PC-3 (cell line): Measurements from ENCODE around the gene DAAM1. TPM values are rescaled to one million over a fixed set of nuclear protein-coding genes. Genes with fewer than 3 reads are reported as not detected.

Experiments
- ATAC-seq: fragments of 200-7000 bp; cut with Tn5 transposase; 2 replicates; pipeline ENCODE4 v1.9.1; 2020; ENCODE audit warnings: mild to moderate bottlenecking, moderate library complexity
- BruUV-seq: library from RNA; stranded (reverse); fragments of 400-500 nt; replicated peaks from 2 replicates; lab custom pipeline; 2021; lab: Mats Ljungman, UMichigan
- CTCF ChIA-PET: fragments of 300-600 bp; sonication (Branson Sonifier 250); formaldehyde crosslinking; loops from one replicate; lab custom pipeline; 2022; ENCODE audit warnings: antibody characterized with exemption; lab: Charles Lee
- POLR2A ChIA-PET: fragments of 300-600 bp; sonication (Branson Sonifier 250); formaldehyde crosslinking; loops from one replicate; lab custom pipeline; 2022; ENCODE audit warnings: antibody characterized with exemption; ENCODE audit not compliant: unreplicated experiment; lab: Charles Lee
- DNase-seq: peaks from one replicate; pipeline ENCODE4 v3.0.0-alpha.2; 2015
- H2AFZ ChIP-seq: fragments of 300-600 bp; sonication (generic); 2 replicates; pipeline ENCODE4 v1.6.0; 2016; ENCODE audit warnings: antibody characterized with exemption, low read length
- H3F3A ChIP-seq: fragments of 300-600 bp; sonication (generic); one replicate; pipeline ENCODE4 v1.6.0; 2017; ENCODE audit warnings: antibody characterized with exemption, low read length, control low read depth, mild to moderate bottlenecking; ENCODE audit not compliant: unreplicated experiment
- H3K27ac ChIP-seq: fragments of 300-600 bp; sonication (generic); 2 replicates; pipeline ENCODE4 v1.5.1; 2016; ENCODE audit warnings: mild to moderate bottlenecking, low read length
- H3K27me3 ChIP-seq: fragments of 300-600 bp; sonication (generic); 2 replicates; pipeline ENCODE4 v1.6.1; 2016; ENCODE audit warnings: low read length, mixed read lengths
- H3K36me3 ChIP-seq: fragments of 300-600 bp; sonication (generic); 2 replicates; pipeline ENCODE4 v1.6.1; 2016; ENCODE audit warnings: low read depth, mixed run types, low read length, mixed read lengths
- H3K4me1 ChIP-seq: fragments of 300-600 bp; sonication (generic); 2 replicates; pipeline ENCODE4 v1.5.1; 2016; ENCODE audit warnings: low read length; ENCODE audit not compliant: insufficient read depth
- H3K4me2 ChIP-seq: fragments of 300-600 bp; sonication (generic); 2 replicates; pipeline ENCODE4 v1.6.0; 2016; ENCODE audit warnings: low read length
- H3K4me3 ChIP-seq: fragments of 300-600 bp; sonication (generic); 2 replicates; pipeline ENCODE4 v1.5.1; 2016; ENCODE audit warnings: mild to moderate bottlenecking, low read length, mixed read lengths
- H3K79me2 ChIP-seq: fragments of 300-600 bp; sonication (generic); 2 replicates; pipeline ENCODE4 v1.6.1; 2017; ENCODE audit warnings: low read length, mixed read lengths
- H3K9ac ChIP-seq: fragments of 300-600 bp; sonication (generic); 2 replicates; pipeline ENCODE4 v1.6.0; 2016; ENCODE audit warnings: mild to moderate bottlenecking, low read length
- H3K9me2 ChIP-seq: fragments of 300-600 bp; sonication (generic); replicated peaks from 2 replicates; pipeline ENCODE4 v1.6.1; 2016; ENCODE audit warnings: mixed run types, low read length, mixed read lengths
- H3K9me3 ChIP-seq: fragments of 300-600 bp; sonication (generic); 2 replicates; pipeline ENCODE4 v1.6.1; 2016; ENCODE audit warnings: low read length, mixed read lengths
- H4K20me1 ChIP-seq: fragments of 300-600 bp; sonication (generic); 2 replicates; pipeline ENCODE4 v1.6.1; 2016; ENCODE audit warnings: low read length, mixed read lengths
- EZH2 ChIP-seq: fragments of 300-600 bp; sonication (generic); IDR thresholded peaks from one replicate; pipeline ENCODE4 v1.6.1; 2017; ENCODE audit warnings: antibody characterized with exemption, mild to moderate bottlenecking, low read length; ENCODE audit not compliant: unreplicated experiment
- EZH2phosphoT487 ChIP-seq: fragments of 300-600 bp; sonication (generic); IDR thresholded peaks from 2 replicates; pipeline ENCODE4 v1.6.1; 2018; ENCODE audit warnings: mild to moderate bottlenecking, antibody characterized with exemption, low read length, borderline replicate concordance
- intact Hi-C: fragments of 100-400 bp; cut with micrococcal nuclease; formaldehyde crosslinking; loops from 2 replicates; pipeline ENCODE4 v1.9.0; 2023
- total RNA-seq: library from RNA; depleted of rRNA; stranded (reverse); fragments of >200 nt; gene quantifications from 2 replicates; pipeline ENCODE4 v1.2.3, GENCODE V29; 2014
- TF ChIP-seq, protein P1 (sequence below): fragments of 300-600 bp; sonication (generic); conservative IDR thresholded peaks from 2 replicates; pipeline ENCODE4 v1.5.1; 2017; ENCODE audit warnings: antibody characterized with exemption, low read depth, mild to moderate bottlenecking, low read length

DAAM1 gene
- total RNA-seq, 1 experiment from 2014 or later: 32.7 TPM

GRCh38 chr14:59346329-59346728 lies 157.9 kb downstream of the DAAM1 start:
- H3K36me3 ChIP-seq: peaks cover 8% of the 10 kb centered on the region; the same call in 1 of the 2 replicates
- ATAC-seq (no peak), DNase-seq (no peak)
- H3K9me2 ChIP-seq: no peaks in the 10 kb centered on the region
- H3K27me3 ChIP-seq: no peaks in the 10 kb centered on the region
- no peak overlapping the region for H3K4me2 ChIP-seq
- no peak overlapping the region for H3K27ac ChIP-seq
- no peak overlapping the region for H3K9ac ChIP-seq
- H3K79me2 ChIP-seq: no peaks in the 10 kb centered on the region
- no peak overlapping the region for H3K4me3 ChIP-seq
- POLR2A ChIA-PET: no interaction called here
- H3K4me1 ChIP-seq: peaks cover 26% of the 10 kb centered on the region
- BruUV-seq: no TSS peak
- TF ChIP-seq, protein P1, sequence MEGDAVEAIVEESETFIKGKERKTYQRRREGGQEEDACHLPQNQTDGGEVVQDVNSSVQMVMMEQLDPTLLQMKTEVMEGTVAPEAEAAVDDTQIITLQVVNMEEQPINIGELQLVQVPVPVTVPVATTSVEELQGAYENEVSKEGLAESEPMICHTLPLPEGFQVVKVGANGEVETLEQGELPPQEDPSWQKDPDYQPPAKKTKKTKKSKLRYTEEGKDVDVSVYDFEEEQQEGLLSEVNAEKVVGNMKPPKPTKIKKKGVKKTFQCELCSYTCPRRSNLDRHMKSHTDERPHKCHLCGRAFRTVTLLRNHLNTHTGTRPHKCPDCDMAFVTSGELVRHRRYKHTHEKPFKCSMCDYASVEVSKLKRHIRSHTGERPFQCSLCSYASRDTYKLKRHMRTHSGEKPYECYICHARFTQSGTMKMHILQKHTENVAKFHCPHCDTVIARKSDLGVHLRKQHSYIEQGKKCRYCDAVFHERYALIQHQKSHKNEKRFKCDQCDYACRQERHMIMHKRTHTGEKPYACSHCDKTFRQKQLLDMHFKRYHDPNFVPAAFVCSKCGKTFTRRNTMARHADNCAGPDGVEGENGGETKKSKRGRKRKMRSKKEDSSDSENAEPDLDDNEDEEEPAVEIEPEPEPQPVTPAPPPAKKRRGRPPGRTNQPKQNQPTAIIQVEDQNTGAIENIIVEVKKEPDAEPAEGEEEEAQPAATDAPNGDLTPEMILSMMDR: no peak
- TF ChIP-seq EZH2phosphoT487 (no peak), EZH2 (no peak)
- H3K9me3 ChIP-seq: no peaks in the 10 kb centered on the region
- no peaks in the 10 kb centered on the region for H4K20me1 ChIP-seq
- CTCF ChIA-PET: no interaction called here
- peaks cover 5% of the 10 kb centered on the region for H3F3A ChIP-seq
- intact Hi-C loops: no loop called here
- no peak overlapping the region for H2AFZ ChIP-seq

GRCh38 chr14:59346796-59347510 lies 158.5 kb downstream of the DAAM1 start:
- no peak for DNase-seq
- Histone ChIP-seq H3K9ac (no peak overlapping the region), H3K4me2 (no peak overlapping the region), H3K27me3 (no peaks in the 10 kb centered on the region), H3K36me3 (peaks cover 8% of the 10 kb centered on the region; the same call in 1 of the 2 replicates), H3F3A (peaks cover 5% of the 10 kb centered on the region), H3K4me1 (peaks cover 21% of the 10 kb centered on the region), H3K27ac (no peak overlapping the region), H3K9me2 (no peaks in the 10 kb centered on the region), H2AFZ (no peak overlapping the region), H3K9me3 (no peaks in the 10 kb centered on the region), H3K79me2 (no peaks in the 10 kb centered on the region), H4K20me1 (no peaks in the 10 kb centered on the region), H3K4me3 (no peak overlapping the region)
- TF ChIP-seq EZH2: no peak
- TF ChIP-seq EZH2phosphoT487: no peak
- TF ChIP-seq, protein P1: no peak
- ATAC-seq: no peak
- intact Hi-C loops: no loop called here
- CTCF ChIA-PET: no interaction called here
- POLR2A ChIA-PET: no interaction called here
- no TSS peak for BruUV-seq

- Histone ChIP-seq H3K9me3 (no peaks in the 10 kb centered on the region), H2AFZ (no peak overlapping the region), H3F3A (peaks cover 5% of the 10 kb centered on the region), H3K79me2 (no peaks in the 10 kb centered on the region), H3K4me1 (peaks cover 16% of the 10 kb centered on the region), H3K9ac (no peak overlapping the region), H3K36me3 (peaks cover 8% of the 10 kb centered on the region; the same call in 1 of the 2 replicates), H3K4me2 (no peak overlapping the region), H3K27me3 (no peaks in the 10 kb centered on the region), H4K20me1 (no peaks in the 10 kb centered on the region), H3K9me2 (no peaks in the 10 kb centered on the region), H3K4me3 (no peak overlapping the region), H3K27ac (no peak overlapping the region)
- ATAC-seq (no peak), DNase-seq (no peak)
- CTCF ChIA-PET: no interaction called here
- POLR2A ChIA-PET: no interaction called here
- TF ChIP-seq, protein P1: no peak
- no peak for TF ChIP-seq EZH2
- TF ChIP-seq EZH2phosphoT487: no peak
- intact Hi-C loops: no loop called here
- BruUV-seq: no TSS peak
Observed at GRCh38 chr14:59347511-59347900, 159.0 kb downstream of the DAAM1 start.
